Lower lobe of right lung (tissue), 2 donors: ENCODE measurements around the gene USP28. TPM values are rescaled to one million over a fixed set of nuclear protein-coding genes. Genes with fewer than 3 reads are reported as not detected.

Experiments
- ATAC-seq, 2 donors: fragments of 200-7000 bp; cut with Tn5 transposase; one replicate each; pipeline ENCODE4 v1.9.1; 2020 to 2022; ENCODE audit warnings: mild to moderate bottlenecking in 2 of 2, moderate library complexity in 2 of 2
- DNase-seq: peaks from one replicate; pipeline ENCODE4 v3.0.0-alpha.2; 2020
- H3K27ac ChIP-seq: fragments of 200-600 bp; one replicate; pipeline ENCODE4 v1.8.0; 2022
- H3K27me3 ChIP-seq: fragments of 200-600 bp; one replicate; pipeline ENCODE4 v1.8.0; 2022; ENCODE audit warnings: low read depth
- H3K36me3 ChIP-seq: fragments of 200-600 bp; one replicate; pipeline ENCODE4 v1.8.0; 2022; ENCODE audit warnings: mild to moderate bottlenecking
- H3K4me1 ChIP-seq: fragments of 200-600 bp; one replicate; pipeline ENCODE4 v1.8.0; 2022
- H3K4me3 ChIP-seq: fragments of 200-600 bp; one replicate; pipeline ENCODE4 v1.8.0; 2022; ENCODE audit warnings: mild to moderate bottlenecking
- H3K9me3 ChIP-seq: fragments of 200-600 bp; one replicate; pipeline ENCODE4 v1.8.0; 2022
- intact Hi-C: fragments of 100-400 bp; cut with DNase I; formaldehyde crosslinking; loops from one replicate; pipeline ENCODE4 v1.11.0; 2022
- total RNA-seq: library from RNA; stranded (reverse); fragmentation: NEBNext Ultra II Directional; extraction: Animal tissue kit (Norgen Biotek cat#: 25700); gene quantifications from one replicate; pipeline ENCODE4 v1.2.1, GENCODE V29; 2021
- TF ChIP-seq, protein P1 (sequence below): fragments of 200-600 bp; IDR thresholded peaks from one replicate; pipeline ENCODE4 v1.8.0; 2022; ENCODE audit warnings: antibody characterized with exemption, mild to moderate bottlenecking
- donor health status: DM: no; HTN: yes; CAD: no; lungs with severe emphysema.

Gene USP28
- total RNA-seq, 1 donor from 2014 or later, result 28.0 TPM

DNA sequence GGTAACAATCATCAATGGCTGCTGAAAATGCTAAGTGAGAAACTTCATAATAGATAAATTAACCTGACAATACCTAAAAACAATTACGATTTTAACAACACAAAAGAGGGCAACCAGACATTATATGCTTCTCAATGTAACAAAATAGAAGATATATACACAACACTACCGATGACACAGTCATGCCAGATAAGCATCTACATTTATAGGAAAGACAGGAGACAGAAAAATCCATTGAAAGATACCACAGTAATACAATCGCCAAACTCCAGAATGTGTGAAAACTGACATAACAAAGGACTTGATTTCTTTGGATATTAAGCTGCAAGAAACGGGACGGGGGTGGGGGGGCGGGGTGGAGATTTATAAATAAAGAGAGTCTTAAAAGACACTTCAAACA is 28.3 kb downstream of the USP28 start:
- DNase-seq (no peak), ATAC-seq (no peak)
- intact Hi-C loops, result no loop called here
- Histone ChIP-seq H3K27me3 (no peaks in the 10 kb centered on the region), H3K9me3 (no peaks in the 10 kb centered on the region), H3K4me3 (no peak overlapping the region), H3K36me3 (peaks cover 38% of the 10 kb centered on the region), H3K27ac (no peak overlapping the region), H3K4me1 (no peaks in the 10 kb centered on the region)
- TF ChIP-seq, protein P1, sequence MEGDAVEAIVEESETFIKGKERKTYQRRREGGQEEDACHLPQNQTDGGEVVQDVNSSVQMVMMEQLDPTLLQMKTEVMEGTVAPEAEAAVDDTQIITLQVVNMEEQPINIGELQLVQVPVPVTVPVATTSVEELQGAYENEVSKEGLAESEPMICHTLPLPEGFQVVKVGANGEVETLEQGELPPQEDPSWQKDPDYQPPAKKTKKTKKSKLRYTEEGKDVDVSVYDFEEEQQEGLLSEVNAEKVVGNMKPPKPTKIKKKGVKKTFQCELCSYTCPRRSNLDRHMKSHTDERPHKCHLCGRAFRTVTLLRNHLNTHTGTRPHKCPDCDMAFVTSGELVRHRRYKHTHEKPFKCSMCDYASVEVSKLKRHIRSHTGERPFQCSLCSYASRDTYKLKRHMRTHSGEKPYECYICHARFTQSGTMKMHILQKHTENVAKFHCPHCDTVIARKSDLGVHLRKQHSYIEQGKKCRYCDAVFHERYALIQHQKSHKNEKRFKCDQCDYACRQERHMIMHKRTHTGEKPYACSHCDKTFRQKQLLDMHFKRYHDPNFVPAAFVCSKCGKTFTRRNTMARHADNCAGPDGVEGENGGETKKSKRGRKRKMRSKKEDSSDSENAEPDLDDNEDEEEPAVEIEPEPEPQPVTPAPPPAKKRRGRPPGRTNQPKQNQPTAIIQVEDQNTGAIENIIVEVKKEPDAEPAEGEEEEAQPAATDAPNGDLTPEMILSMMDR, result no peak

DNA sequence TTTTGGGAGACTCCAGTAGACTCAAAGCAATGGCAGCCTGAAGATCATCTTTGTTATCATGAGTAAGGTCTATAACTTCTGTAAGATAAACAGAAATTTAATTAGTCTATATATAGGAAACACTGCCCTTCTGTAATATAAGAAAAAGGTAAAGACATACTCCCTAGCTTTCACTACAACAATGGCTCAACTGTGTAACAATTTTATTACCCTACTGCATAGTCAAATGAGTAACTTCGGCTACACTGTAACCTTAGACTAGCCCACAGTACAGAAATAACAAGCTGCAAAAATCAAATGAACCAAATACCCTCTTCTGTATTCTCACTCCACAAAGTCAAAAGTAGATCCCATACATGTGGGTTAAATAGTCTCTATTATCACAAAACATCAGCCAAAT is 33.7 kb downstream of the USP28 start:
- no peak overlapping the region for H3K4me3 ChIP-seq
- H3K9me3 ChIP-seq, result no peaks in the 10 kb centered on the region
- H3K27me3 ChIP-seq, result no peaks in the 10 kb centered on the region
- peaks cover 48% of the 10 kb centered on the region for H3K36me3 ChIP-seq
- intact Hi-C loops, result no loop called here
- DNase-seq (no peak), ATAC-seq (no peak)
- TF ChIP-seq, protein P1, result no peak
- no peaks in the 10 kb centered on the region for H3K4me1 ChIP-seq
- H3K27ac ChIP-seq, result no peak overlapping the region

DNA sequence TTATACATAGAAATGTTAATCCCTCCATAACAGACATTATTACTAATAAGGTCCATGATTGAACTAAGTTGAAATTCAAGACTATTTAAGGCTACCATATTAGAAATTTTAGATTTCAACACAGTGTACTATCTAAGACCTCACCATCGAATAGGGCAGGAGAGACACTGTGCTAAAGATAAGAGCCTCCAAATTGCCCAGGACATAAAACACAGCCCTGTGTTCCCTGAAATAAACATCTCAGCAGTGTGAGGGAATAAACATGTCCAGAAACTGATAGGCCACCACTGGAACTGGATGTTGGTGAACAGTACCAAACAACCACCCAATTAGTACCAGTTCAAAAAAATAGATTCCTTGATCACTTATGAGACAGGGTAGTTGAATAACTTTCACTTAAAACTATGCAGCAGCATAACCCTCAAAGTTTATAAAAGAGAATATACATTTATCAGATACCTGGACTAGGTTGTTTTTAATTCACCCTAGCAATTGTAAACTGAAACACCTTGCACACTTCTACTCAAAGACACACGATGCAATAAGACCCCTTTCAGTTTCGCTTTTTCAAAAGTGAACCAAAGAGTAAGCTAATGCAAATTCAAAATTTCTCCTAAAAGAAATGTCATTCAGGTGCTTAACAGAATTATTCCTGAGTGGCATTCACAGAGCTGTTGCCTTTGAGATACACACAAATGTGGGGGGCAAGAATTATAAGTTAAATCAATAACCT is 34.3 kb downstream of the USP28 start:
- Histone ChIP-seq H3K9me3 (no peaks in the 10 kb centered on the region), H3K27me3 (no peaks in the 10 kb centered on the region), H3K4me3 (no peak overlapping the region), H3K36me3 (peaks cover 52% of the 10 kb centered on the region), H3K27ac (no peak overlapping the region), H3K4me1 (no peaks in the 10 kb centered on the region)
- intact Hi-C loops, result no loop called here
- TF ChIP-seq, protein P1, result no peak
- DNase-seq (no peak), ATAC-seq (no peak)

DNA sequence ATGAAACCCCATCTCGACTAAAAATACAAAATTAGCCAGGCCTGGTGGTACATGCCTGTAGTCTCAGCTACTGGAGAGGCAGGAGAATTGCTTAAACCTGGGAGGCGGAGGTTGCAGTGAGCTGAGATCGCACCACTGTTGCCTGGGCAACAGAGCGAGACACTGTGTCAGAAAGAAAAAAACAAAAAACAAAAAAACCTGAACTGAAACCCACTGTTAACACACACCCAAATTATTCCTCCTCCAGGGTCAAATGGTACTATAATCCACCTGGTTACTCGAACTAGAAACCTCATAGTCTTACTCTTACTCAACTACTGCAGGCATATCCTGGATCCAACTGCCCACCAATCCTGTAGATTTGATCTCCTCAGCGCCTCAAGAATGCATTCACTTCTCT is 35.5 kb downstream of the USP28 start:
- no peak for ATAC-seq
- Histone ChIP-seq H3K27me3 (no peaks in the 10 kb centered on the region), H3K4me3 (no peak overlapping the region), H3K9me3 (no peaks in the 10 kb centered on the region), H3K36me3 (peaks cover 60% of the 10 kb centered on the region), H3K27ac (no peak overlapping the region), H3K4me1 (no peaks in the 10 kb centered on the region)
- DNase-seq, result no peak
- TF ChIP-seq, protein P1, result no peak
- intact Hi-C loops, result no loop called here

DNA sequence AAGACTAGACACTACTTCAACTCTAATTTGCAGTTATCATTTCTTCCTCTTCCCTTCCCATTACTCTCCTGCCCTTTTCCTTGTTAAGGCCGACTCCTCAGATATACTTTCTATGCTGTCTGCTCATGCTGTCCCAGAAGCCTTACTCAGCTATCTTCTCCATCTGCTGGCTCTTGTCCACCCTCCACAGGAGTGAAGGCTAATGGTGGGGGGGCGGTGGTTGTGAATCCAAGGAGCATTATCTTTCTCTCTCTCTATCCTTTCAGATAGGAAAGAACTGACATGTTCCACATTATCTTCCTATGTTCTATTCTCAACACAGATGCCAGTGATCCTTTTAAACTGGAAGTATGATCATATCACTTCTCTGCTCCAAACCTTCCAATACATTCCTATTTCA is 37.4 kb downstream of the USP28 start:
- intact Hi-C loops, result no loop called here
- Histone ChIP-seq H3K27ac (no peak overlapping the region), H3K36me3 (peaks cover 75% of the 10 kb centered on the region), H3K4me1 (no peaks in the 10 kb centered on the region), H3K9me3 (no peaks in the 10 kb centered on the region), H3K27me3 (no peaks in the 10 kb centered on the region), H3K4me3 (no peak overlapping the region)
- ATAC-seq (no peak), DNase-seq (no peak)
- TF ChIP-seq, protein P1, result no peak
